Measurements from ENCODE around the gene HNRNPAB.
A peak's percentile ranks its signal among the peaks of the same experiment; 100 is the strongest.

The HNRNPAB gene

DNA sequence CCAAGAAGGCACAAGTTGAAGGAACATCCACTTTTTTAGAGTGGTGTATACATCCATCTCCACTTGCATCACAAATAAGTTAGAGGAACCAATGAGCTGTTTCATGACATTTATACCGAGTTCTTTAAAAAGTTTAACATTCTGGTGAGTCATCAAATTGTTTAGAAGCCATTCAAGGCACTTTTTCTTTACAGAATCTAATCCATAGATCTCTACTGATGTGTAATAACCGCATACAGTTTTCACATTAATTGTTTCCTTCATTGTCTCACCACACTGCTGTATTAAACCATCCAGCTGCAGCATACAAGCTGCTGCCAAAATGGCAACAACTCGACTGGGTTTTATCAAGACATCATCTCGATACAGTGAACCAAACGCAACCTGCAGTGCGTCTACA is 17.9 kb upstream of the HNRNPAB start:
- no peak overlapping the region for H3K23ac ChIP-seq (ENCODE audit: low read length)
- no peak overlapping the region for H2BK12ac ChIP-seq (ENCODE audit: low read length)
- H3K9me3 ChIP-seq (ENCODE audit: insufficient read depth, low read depth, low read length) = no peaks in the 10 kb centered on the region
- H3K4me3 ChIP-seq (ENCODE audit: low read depth, low read length) = no peak overlapping the region
- H3K27me3 ChIP-seq (ENCODE audit: insufficient read depth, low read length) = no peaks in the 10 kb centered on the region
- no peak overlapping the region for H3K27ac ChIP-seq (ENCODE audit: low read depth, low read length)
- no peak overlapping the region for H3K4me2 ChIP-seq (ENCODE audit: low read length)
- H2BK120ac ChIP-seq (ENCODE audit: insufficient read depth, low read length, poor library complexity) = no peak overlapping the region
- no peak overlapping the region for H2AFZ ChIP-seq (ENCODE audit: insufficient read depth, low read length, poor library complexity)
- H4K12ac ChIP-seq (ENCODE audit: low read depth, low read length) = no peak overlapping the region
- H3K79me1 ChIP-seq (ENCODE audit: low read length) = no peaks in the 10 kb centered on the region
- no peak overlapping the region for H3K14ac ChIP-seq (ENCODE audit: low read length)
- H4K8ac ChIP-seq (ENCODE audit: low read depth, low read length) = no peak overlapping the region
- WGBS (ENCODE audit: extremely low coverage, insufficient coverage, insufficient read length) = no CpG with 5 or more reads among the region's 6 CpGs
- H3K18ac ChIP-seq (ENCODE audit: low read length) = no peak overlapping the region
- H3K79me2 ChIP-seq (ENCODE audit: control insufficient read depth, insufficient read depth, low read length, poor library complexity) = no peaks in the 10 kb centered on the region
- no peak overlapping the region for H3K9ac ChIP-seq (ENCODE audit: low read length)
- peak in 1 of 2 donors; percentile 58 for DNase-seq
- no peak overlapping the region for H2AK5ac ChIP-seq (ENCODE audit: low read length)
- no peak overlapping the region for H3K4ac ChIP-seq (ENCODE audit: low read depth, low read length)
- H2BK5ac ChIP-seq (ENCODE audit: low read depth, low read length, poor library complexity) = no peak overlapping the region
- H3K36me3 ChIP-seq (ENCODE audit: control insufficient read depth in 1 of 2, insufficient read depth in 2 of 2, low read length in 2 of 2) = no peaks in the 10 kb centered on the region
- peaks cover 3 to 5% of the 10 kb centered on the region in 2 experiments for H3K4me1 ChIP-seq (ENCODE audit: control insufficient read depth in 1 of 2, insufficient read depth in 2 of 2, low read length in 2 of 2)
- no peak overlapping the region for H4K91ac ChIP-seq (ENCODE audit: low read depth, low read length)

DNA sequence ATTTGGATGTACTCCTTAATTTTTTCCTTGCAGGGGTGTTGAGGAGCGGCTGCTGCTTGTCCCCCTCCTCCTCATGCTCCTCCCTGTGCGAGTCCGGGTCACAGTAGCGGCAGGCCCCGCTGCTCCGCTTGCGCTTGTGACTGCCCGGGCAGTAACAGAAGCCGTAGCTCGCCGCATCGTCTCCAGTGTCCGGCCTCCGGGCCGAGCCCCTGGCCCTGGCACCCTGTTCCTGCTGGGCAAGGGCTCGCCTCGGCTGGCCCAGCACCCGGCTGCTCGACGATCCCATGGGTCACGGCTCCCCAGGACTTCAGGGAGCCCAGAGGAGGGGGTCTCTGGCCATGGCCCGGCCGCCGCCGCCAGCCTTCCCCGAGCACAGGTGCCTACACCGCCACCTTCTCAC is 17.3 kb upstream of the HNRNPAB start, which contains the start of gene GMCL2:
GMCL2 (minus strand) TSS at position 358 of the 400 bp plus-strand sequence; CDS start at position 286, 72 bp downstream.
- Histone ChIP-seq H3K27ac (ENCODE audit: low read depth, low read length) (no peak within 1 kb of the TSS), H3K9me3 (ENCODE audit: insufficient read depth, low read depth, low read length) (no peaks in the 10 kb centered on the region), H3K27me3 (ENCODE audit: insufficient read depth, low read length) (no peaks in the 10 kb centered on the region), H3K4me2 (ENCODE audit: low read length) (no peak within 1 kb of the TSS), H3K79me2 (ENCODE audit: control insufficient read depth, insufficient read depth, low read length, poor library complexity) (no peaks in the 10 kb centered on the region), H3K9ac (ENCODE audit: low read length) (no peak within 1 kb of the TSS), H3K14ac (ENCODE audit: low read length) (no peak within 1 kb of the TSS), H2AFZ (ENCODE audit: insufficient read depth, low read length, poor library complexity) (no peak within 1 kb of the TSS), H3K36me3 (ENCODE audit: control insufficient read depth in 1 of 2, insufficient read depth in 2 of 2, low read length in 2 of 2) (no peaks in the 10 kb centered on the region), H2AK5ac (ENCODE audit: low read length) (no peak within 1 kb of the TSS), H2BK120ac (ENCODE audit: insufficient read depth, low read length, poor library complexity) (no peak within 1 kb of the TSS), H3K4me1 (ENCODE audit: control insufficient read depth in 1 of 2, insufficient read depth in 2 of 2, low read length in 2 of 2) (peaks cover 3 to 5% of the 10 kb centered on the region in 2 experiments), H4K12ac (ENCODE audit: low read depth, low read length) (no peak within 1 kb of the TSS), H3K18ac (ENCODE audit: low read length) (no peak within 1 kb of the TSS), H3K4ac (ENCODE audit: low read depth, low read length) (no peak within 1 kb of the TSS), H3K4me3 (ENCODE audit: low read depth, low read length) (no peak within 1 kb of the TSS), H4K91ac (ENCODE audit: low read depth, low read length) (no peak within 1 kb of the TSS), H3K23ac (ENCODE audit: low read length) (no peak within 1 kb of the TSS), H2BK12ac (ENCODE audit: low read length) (no peak within 1 kb of the TSS), H2BK5ac (ENCODE audit: low read depth, low read length, poor library complexity) (no peak within 1 kb of the TSS), H3K79me1 (ENCODE audit: low read length) (no peaks in the 10 kb centered on the region), H4K8ac (ENCODE audit: low read depth, low read length) (no peak within 1 kb of the TSS)
- DNase-seq = no peak
- WGBS (ENCODE audit: extremely low coverage, insufficient coverage, insufficient read length) = no CpG with 5 or more reads among the region's 27 CpGs

DNA sequence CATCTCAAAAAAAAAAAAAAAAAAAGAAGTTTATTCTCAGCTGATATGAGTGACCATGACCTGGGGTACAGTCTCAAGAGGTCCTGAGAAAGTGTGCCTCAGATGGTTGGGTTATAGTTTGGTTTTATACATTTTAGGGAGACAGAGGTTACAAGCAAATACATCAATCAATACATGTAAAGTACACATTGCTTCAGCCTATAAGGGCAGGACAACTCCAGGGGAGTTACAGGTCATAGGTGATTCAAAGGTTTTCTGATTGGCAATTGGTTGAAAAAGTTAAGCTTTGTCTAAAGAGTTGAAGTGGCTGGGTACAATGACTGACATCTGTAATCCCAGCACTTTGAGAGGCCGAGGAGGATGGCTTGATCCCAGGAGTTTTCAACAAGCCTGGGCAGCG is 14.9 kb upstream of the HNRNPAB start:
- H3K27me3 ChIP-seq (ENCODE audit: insufficient read depth, low read length) = no peaks in the 10 kb centered on the region
- no peak overlapping the region for H2BK12ac ChIP-seq (ENCODE audit: low read length)
- H2BK120ac ChIP-seq (ENCODE audit: insufficient read depth, low read length, poor library complexity) = no peak overlapping the region
- no peaks in the 10 kb centered on the region for H3K36me3 ChIP-seq (ENCODE audit: control insufficient read depth in 1 of 2, insufficient read depth in 2 of 2, low read length in 2 of 2)
- H4K12ac ChIP-seq (ENCODE audit: low read depth, low read length) = no peak overlapping the region
- no peak overlapping the region for H3K27ac ChIP-seq (ENCODE audit: low read depth, low read length)
- WGBS (ENCODE audit: extremely low coverage, insufficient coverage, insufficient read length) = no CpG with 5 or more reads among the region's 2 CpGs
- no peak overlapping the region for H3K4me2 ChIP-seq (ENCODE audit: low read length)
- H3K23ac ChIP-seq (ENCODE audit: low read length) = no peak overlapping the region
- H3K4me1 ChIP-seq (ENCODE audit: control insufficient read depth in 1 of 2, insufficient read depth in 2 of 2, low read length in 2 of 2) = no peaks in the 10 kb centered on the region
- H3K9ac ChIP-seq (ENCODE audit: low read length) = no peak overlapping the region
- peaks cover 8% of the 10 kb centered on the region for H3K9me3 ChIP-seq (ENCODE audit: insufficient read depth, low read depth, low read length)
- no peak overlapping the region for H3K18ac ChIP-seq (ENCODE audit: low read length)
- H2AK5ac ChIP-seq (ENCODE audit: low read length) = no peak overlapping the region
- H2AFZ ChIP-seq (ENCODE audit: insufficient read depth, low read length, poor library complexity) = no peak overlapping the region
- no peak overlapping the region for H3K14ac ChIP-seq (ENCODE audit: low read length)
- no peaks in the 10 kb centered on the region for H3K79me2 ChIP-seq (ENCODE audit: control insufficient read depth, insufficient read depth, low read length, poor library complexity)
- no peak overlapping the region for H3K4me3 ChIP-seq (ENCODE audit: low read depth, low read length)
- no peak for DNase-seq
- H4K8ac ChIP-seq (ENCODE audit: low read depth, low read length) = no peak overlapping the region
- no peak overlapping the region for H4K91ac ChIP-seq (ENCODE audit: low read depth, low read length)
- H3K79me1 ChIP-seq (ENCODE audit: low read length) = no peaks in the 10 kb centered on the region
- no peak overlapping the region for H2BK5ac ChIP-seq (ENCODE audit: low read depth, low read length, poor library complexity)
- H3K4ac ChIP-seq (ENCODE audit: low read depth, low read length) = no peak overlapping the region

DNA sequence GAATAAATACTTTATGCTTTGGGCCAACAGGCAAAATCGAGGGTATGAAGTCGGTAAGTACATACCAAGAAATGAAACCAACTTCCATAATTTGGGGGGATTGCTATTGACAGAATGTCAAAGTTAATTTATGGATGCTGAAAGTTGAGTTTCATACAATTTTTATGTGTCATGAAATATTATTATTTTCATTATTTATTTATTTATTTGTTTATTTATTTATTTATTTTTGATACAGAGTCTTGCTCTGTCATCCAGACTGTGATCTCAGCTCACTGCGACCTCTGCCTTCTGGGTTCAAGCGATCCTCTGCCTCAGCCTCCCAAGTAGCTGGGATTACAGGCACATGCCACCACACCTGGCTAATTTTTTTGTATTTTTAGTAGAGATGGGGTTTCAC is 12.7 kb upstream of the HNRNPAB start:
- Histone ChIP-seq H4K12ac (ENCODE audit: low read depth, low read length) (no peak overlapping the region), H3K4me3 (ENCODE audit: low read depth, low read length) (no peak overlapping the region), H2BK12ac (ENCODE audit: low read length) (no peak overlapping the region), H2BK5ac (ENCODE audit: low read depth, low read length, poor library complexity) (no peak overlapping the region), H4K8ac (ENCODE audit: low read depth, low read length) (no peak overlapping the region), H3K27ac (ENCODE audit: low read depth, low read length) (no peak overlapping the region), H3K4me2 (ENCODE audit: low read length) (no peak overlapping the region), H2BK120ac (ENCODE audit: insufficient read depth, low read length, poor library complexity) (no peak overlapping the region), H3K4me1 (ENCODE audit: control insufficient read depth in 1 of 2, insufficient read depth in 2 of 2, low read length in 2 of 2) (no peaks in the 10 kb centered on the region), H3K9me3 (ENCODE audit: insufficient read depth, low read depth, low read length) (peaks cover 8% of the 10 kb centered on the region), H3K14ac (ENCODE audit: low read length) (no peak overlapping the region), H4K91ac (ENCODE audit: low read depth, low read length) (no peak overlapping the region), H2AFZ (ENCODE audit: insufficient read depth, low read length, poor library complexity) (no peak overlapping the region), H3K18ac (ENCODE audit: low read length) (no peak overlapping the region), H3K36me3 (ENCODE audit: control insufficient read depth in 1 of 2, insufficient read depth in 2 of 2, low read length in 2 of 2) (no peaks in the 10 kb centered on the region), H3K79me1 (ENCODE audit: low read length) (no peaks in the 10 kb centered on the region), H3K27me3 (ENCODE audit: insufficient read depth, low read length) (no peaks in the 10 kb centered on the region), H3K79me2 (ENCODE audit: control insufficient read depth, insufficient read depth, low read length, poor library complexity) (no peaks in the 10 kb centered on the region), H2AK5ac (ENCODE audit: low read length) (no peak overlapping the region), H3K4ac (ENCODE audit: low read depth, low read length) (no peak overlapping the region), H3K9ac (ENCODE audit: low read length) (no peak overlapping the region), H3K23ac (ENCODE audit: low read length) (no peak overlapping the region)
- no CpG with 5 or more reads among the region's 4 CpGs for WGBS (ENCODE audit: extremely low coverage, insufficient coverage, insufficient read length)
- DNase-seq = no peak
